Putamen (tissue), 1 donor: ENCODE data around the gene RTEL1.
"Not testable (repeated sequence)": the region's sequence is repeated elsewhere in the genome, so short reads cannot be mapped to it uniquely, and the experiment has no call there.

Source experiments
- DNase-seq: peaks from one replicate; pipeline ENCODE4 v3.0.0-alpha.2; 2016; ENCODE audit warnings: low spot score

The RTEL1 gene, protein sequence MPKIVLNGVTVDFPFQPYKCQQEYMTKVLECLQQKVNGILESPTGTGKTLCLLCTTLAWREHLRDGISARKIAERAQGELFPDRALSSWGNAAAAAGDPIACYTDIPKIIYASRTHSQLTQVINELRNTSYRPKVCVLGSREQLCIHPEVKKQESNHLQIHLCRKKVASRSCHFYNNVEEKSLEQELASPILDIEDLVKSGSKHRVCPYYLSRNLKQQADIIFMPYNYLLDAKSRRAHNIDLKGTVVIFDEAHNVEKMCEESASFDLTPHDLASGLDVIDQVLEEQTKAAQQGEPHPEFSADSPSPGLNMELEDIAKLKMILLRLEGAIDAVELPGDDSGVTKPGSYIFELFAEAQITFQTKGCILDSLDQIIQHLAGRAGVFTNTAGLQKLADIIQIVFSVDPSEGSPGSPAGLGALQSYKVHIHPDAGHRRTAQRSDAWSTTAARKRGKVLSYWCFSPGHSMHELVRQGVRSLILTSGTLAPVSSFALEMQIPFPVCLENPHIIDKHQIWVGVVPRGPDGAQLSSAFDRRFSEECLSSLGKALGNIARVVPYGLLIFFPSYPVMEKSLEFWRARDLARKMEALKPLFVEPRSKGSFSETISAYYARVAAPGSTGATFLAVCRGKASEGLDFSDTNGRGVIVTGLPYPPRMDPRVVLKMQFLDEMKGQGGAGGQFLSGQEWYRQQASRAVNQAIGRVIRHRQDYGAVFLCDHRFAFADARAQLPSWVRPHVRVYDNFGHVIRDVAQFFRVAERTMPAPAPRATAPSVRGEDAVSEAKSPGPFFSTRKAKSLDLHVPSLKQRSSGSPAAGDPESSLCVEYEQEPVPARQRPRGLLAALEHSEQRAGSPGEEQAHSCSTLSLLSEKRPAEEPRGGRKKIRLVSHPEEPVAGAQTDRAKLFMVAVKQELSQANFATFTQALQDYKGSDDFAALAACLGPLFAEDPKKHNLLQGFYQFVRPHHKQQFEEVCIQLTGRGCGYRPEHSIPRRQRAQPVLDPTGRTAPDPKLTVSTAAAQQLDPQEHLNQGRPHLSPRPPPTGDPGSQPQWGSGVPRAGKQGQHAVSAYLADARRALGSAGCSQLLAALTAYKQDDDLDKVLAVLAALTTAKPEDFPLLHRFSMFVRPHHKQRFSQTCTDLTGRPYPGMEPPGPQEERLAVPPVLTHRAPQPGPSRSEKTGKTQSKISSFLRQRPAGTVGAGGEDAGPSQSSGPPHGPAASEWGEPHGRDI (N-terminal part only)

GRCh38 chr20:63657937-63658748, at the start of gene RTEL1:
Gene RTEL1, plus strand, starts transcription at chr20:63658312. Its CDS starts 1,091 bp downstream, at chr20:63659403.
- peak; percentile 91 for DNase-seq

DNA sequence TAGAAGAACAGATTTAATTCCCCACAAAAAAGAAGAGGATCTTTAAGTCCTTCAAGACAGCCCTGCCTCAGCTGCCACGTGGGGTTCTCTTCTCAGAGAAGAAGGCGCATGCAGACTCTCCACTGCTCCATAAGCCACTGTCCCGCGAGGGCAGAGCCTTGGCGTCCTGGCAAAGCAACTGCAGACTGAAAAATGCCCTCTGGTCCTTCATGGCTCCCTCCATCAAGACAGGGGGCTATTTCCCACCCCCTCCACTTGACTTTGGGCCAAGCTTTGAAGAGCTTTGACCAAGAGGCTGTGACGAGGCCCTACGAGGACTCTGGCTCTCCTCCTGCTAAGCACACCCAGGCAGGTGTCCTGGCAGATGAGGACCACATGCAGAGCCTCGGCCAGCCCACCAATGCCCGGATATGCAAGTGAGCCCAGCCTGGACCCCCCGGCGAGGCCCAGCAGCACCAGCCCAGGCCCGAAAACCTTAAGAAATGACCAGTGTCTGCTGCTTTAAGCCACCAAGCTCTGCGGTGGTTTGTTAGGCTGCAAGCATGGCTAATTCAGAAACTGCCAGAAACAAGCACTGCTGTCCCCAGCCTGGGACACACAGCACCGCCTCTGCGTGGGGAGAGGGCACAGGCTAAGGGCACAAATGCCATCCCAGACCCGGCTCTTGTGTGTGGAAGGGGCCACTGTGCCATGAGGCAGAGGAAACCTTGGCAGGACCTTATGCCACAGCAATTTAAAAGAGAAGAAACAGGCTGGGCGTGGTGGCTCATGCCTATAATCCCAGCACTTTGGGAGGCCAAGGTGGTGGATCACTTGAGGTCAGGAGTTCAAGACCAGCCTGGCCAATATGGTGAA, 47.3 kb upstream of the RTEL1 start:
- DNase-seq: no peak

DNA sequence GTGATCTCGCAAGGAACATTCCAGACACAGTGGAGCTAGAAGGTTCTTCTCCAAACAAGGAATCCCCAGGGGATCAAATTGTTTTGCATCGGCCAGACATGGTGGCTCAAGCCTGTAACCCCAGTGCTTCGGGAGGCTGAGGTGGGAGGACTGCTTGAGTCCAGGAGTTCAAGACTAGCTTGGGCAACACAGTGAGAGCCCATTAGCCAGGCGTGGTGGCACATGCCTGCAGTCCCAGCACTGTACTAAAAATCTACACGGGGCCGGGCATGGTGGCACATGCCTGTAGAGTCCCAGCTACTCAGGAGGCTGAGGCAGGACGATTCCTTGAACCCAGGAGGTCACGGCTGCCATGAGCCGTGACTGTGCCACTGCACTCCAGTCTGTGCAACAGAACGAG, 46.5 kb upstream of the RTEL1 start:
- DNase-seq: no peak

DNA sequence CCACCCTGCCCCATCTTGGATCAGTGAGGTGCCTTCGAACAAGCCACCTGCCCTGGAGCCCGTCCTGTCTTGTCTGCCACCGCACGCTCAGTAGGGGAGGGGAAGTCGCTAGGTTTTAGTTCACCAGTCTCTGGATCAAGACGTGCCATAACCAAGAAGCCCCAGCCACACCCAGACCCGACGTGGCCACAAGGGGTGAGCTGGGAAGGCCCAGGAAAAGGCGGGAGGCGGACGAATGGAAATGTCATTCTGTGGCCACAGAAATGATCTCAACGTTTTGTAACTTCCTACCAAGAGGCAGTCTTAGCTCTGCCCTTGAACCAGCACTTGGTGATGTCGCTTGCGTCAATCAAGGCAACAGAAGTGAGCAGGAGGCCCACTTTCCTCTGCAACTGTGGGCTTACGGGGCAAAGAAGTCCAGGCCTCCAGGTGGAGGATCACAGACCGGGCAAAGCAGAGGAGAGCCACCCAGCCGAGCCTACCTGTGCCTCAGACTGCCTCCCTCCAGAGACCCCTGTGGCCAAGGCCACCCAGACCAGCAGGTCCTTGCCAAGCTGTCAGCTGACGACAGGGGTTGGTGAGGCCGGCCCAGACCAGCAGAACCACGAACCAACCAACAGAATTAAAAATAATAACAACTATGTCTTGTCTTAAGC, 45.7 kb upstream of the RTEL1 start:
- DNase-seq: no peak

DNA sequence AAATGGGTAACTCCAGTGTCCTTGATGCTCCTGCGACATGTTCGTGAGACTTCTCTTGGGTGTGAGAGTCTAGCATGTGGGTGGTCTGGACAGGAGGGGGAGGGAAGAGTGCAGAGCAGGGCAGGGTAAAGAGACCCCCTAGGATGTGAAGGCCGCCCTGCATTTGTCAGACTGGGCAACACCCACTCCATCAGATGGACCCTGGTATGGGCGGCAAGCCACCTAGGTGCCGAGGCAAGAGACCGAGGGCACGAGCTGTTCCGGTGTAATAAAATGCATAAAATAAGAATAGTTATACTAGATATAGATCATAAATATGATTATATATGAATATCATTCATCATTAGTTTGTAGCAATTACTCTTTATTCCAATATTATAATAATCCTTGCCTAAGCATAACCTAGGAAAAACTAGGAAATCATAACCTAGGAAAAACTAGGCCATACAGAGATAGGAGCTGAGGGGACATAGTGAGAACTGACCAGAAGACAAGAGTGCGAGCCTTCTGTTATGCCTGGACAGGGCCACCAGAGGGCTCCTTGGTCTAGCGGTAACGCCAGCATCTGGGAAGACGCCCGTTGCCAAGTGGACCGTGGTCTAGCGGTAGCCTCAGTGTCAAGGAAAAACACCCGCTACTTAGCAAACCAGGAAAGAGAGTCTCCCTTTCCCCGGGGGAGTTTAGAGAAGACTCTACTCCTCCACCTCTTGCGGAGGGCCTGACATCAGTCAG, 44.1 kb upstream of the RTEL1 start:
- not testable (repeated sequence) for DNase-seq

GRCh38 chr20:63617092-63617875, 40.8 kb upstream of the RTEL1 start:
- DNase-seq: no peak

DNA sequence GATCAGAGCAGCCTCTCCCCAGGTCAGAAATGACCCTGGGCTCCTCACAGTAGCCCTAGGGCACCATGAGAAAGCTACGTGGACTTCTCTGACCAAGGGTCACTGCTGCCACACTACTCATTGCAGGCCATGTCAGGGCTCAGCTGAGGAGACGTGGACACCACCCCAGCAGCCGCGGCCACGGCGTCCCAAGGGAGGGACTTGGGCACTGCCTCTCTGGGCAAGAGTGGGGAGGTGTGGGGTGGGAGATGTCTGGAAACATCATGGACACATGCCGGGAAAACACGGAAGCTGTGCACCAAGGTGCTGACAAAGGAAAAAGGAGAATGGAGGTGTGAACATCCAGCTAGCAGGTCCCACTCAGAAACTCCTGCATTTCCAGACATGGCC, 40.2 kb upstream of the RTEL1 start:
- DNase-seq: no peak

DNA sequence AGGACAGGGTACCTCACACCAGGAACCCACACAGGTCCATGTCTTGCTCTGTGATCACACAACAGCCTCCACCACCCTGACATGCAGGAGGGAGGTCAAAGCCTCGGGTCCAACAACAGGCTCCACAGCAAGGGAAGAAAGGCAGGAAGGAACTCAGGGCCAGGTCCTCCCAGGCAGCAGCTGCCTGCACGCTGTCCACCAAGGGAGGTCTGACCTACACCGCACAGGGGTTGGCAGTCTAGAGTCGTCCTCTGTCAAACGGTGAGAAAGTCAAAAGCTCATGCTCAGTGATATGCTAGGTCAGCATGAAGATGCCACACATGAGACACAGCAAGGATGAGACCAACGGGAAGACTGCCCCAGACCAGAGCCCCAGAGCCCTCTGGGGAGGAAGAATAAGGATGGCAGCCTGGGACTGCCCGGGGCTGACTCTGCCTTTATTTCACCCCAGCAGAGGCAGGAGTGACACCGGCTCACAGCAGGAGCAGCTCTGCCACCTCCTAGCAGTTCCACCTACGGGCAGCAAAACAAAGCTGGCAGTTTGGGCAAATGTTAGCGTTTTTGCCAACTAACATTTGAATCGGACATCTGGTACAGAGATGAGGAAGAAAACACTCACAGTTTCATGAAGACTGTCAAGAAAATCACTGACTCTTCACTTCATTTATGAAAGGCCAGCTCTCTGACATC, 39.7 kb upstream of the RTEL1 start:
- DNase-seq: no peak

DNA sequence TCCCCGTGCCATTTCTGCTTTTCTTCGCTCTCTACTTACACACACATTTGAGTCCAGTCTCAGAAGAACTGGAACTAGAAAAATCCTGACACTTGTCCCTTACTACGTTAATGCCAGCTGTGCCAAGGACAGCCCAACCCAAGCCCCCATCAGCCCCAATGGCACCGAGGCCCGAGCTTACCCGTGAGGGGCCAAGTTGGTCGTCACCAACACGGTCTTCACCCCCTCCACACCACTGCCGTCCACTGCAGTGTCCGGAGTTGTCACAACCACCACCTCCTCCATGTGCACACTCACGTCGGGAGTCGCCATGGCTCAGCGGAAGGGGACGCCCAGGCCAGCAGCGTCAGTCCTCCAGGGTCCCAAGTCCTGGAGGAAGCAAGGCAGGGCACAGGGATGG, 39.0 kb upstream of the RTEL1 start:
- no peak for DNase-seq

DNA sequence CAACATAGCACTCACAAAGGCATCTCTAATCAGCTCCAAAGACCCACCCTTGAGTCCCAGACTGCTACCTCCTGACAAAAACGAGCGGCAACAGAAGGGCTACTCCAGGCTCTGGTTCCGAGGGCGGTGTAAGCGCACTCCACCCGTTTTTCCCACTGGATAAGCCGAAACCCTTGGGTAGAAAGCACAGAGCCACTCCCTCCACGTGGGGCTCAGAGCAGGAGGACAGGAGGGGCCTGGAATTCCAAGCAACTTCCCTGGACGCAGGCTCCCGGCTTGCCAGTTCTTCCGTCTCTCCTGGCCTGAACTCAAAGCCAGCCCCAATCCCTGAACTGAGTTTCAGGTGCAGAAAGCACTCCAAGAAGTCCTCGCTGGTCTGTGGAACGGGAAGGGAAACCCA, 38.6 kb upstream of the RTEL1 start:
- no peak for DNase-seq

DNA sequence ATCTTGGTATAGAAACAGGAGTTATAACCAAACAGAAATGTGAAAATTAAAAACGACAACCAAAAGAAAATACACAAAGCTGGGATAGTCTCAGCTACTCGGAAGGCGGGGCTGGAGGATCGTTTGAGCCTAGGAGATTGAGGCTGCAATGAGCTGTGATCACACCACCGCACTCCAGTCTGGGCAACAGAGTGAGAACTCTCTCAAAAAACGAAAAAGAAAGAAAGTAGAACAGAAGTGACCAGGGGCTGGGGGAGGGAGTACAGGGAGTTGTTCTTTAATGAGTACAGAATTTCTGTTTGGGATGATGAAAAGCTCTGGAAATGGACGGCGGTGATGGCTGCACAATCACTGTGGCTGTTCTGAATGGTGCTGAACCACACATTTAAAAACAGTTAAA, 37.1 kb upstream of the RTEL1 start:
- no peak for DNase-seq

- no peak for DNase-seq
Observed at GRCh38 chr20:63622096-63622495, 36.0 kb upstream of the RTEL1 start.

- DNase-seq: no peak
Observed at GRCh38 chr20:63622732-63623131, 35.4 kb upstream of the RTEL1 start.

DNA sequence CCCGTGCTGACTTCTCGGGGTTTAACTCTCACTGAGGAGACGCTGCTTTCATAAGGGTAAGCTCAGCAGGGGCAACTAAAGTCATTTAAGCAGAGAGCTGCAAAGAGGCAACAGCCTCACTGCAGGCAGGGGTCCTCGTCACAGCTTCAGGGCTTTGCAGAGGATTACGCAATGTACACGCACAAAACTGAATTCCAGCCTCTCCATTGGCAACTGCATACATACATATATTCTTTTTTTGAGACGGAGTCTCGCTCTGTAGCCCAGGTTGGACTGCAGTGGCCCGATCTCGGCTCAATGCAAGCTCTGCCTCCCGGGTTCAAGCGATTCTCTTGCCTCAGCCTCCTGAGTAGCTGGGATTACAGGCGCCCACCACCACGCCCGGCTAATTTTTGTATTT, 33.6 kb upstream of the RTEL1 start:
- no peak for DNase-seq

DNA sequence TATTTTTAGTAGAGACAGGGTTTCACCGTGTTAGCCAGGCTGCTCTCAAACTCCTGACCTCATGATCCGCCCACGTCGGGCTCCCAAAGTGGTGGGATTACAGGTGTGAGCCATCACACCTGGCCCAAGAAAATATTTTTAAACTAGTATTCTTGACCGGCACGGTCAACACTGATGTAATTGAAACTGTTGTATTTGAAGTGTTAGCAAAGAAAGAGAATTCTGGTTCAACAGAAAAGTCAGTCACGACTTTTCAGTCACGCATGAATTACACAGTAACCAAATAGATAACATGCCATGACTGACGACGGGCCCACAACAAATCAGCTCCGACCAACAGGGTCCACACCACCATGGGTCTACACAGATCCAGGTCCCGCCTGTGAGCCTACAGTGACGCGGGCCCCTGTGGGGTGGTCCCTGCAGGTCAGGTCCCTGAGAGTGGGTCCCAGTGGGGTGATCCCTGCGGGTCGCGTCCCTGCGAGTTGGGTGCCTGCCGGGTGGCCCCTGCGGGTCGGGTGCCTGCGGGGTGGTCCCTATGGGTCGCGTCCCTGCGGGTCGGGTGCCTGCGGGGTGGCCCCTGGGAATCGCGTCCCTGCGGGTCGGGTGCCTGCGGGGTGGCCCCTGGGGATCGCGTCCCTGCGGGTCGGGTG, 32.2 kb upstream of the RTEL1 start:
- DNase-seq: no peak

DNA sequence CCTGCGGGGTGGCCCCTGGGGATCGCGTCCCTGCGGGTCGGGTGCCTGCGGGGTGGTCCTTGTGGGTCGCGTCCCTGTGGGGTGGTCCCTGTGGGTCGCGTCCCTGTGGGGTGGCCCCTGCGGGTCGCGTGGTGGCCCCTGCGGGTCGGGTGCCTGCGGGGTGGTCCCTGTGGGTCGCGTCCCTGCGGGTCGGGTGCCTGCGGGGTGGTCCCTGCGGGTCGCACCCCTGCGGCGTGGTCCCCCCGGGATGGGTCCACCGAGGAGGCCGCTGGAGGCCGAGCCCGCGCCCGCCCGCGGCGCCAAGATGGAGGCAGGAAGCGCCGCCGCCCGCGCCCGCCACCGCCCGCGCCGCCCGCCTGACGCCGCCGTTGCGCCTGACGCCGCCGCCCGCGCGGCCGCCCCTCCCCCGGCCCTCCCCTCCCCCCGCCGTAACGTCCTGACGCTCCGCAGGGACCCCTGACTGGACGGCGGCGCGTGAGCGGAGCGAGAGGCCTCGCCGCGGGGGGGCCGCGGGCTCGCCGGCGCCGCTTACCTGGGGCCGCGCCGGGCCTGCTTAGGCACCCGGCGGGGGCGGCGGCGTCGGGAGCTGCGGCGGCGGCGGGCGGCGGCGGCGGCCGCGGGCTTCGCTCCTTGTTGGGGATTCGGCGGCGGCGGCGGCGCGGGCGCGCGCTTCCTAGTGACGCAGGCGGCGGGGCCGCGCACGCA, 31.5 kb upstream of the RTEL1 start, which contains the start of gene GMEB2:
Gene GMEB2, minus strand, starts transcription at position 678 of the 705 bp plus-strand sequence. CDS start 7,704 bp downstream, outside the sequence.
- peak; percentile 86 for DNase-seq
